PC-9 (cell line): ENCODE results near the gene CSPG5. TPM values are rescaled to one million over a fixed set of nuclear protein-coding genes. Genes with fewer than 3 reads are reported as not detected.
A peak's percentile ranks its signal among the peaks of the same experiment; 100 is the strongest.

Experiments used
- BruUV-seq: library from RNA; stranded (reverse); fragments of 400-500 nt; replicated peaks from 2 replicates; lab custom pipeline; 2021; lab: Mats Ljungman, UMichigan
- CTCF ChIA-PET: fragments of 300-600 bp; sonication (Branson Sonifier 250); formaldehyde crosslinking; loops from one replicate; lab custom pipeline; 2022; ENCODE audit warnings: antibody characterized with exemption; lab: Charles Lee
- POLR2A ChIA-PET: fragments of 300-600 bp; sonication (Branson Sonifier 250); formaldehyde crosslinking; loops from one replicate; lab custom pipeline; 2022; ENCODE audit warnings: antibody characterized with exemption; ENCODE audit not compliant: unreplicated experiment; lab: Charles Lee
- DNase-seq, 2 experiments: peaks; one replicate each; pipeline versions ENCODE4 v3.0.0 to v3.0.0-alpha.2; 2015 to 2022; ENCODE audit warnings: mixed read lengths in 1 of 2
- H2AFZ ChIP-seq: fragments of 200-600 bp; sonication (generic); 2 replicates; pipeline ENCODE4 v1.8.1; 2017; ENCODE audit warnings: antibody characterized with exemption
- H3F3A ChIP-seq: fragments of 200-600 bp; sonication (generic); 2 replicates; pipeline ENCODE4 v1.8.1; 2017; ENCODE audit warnings: antibody characterized with exemption, mild to moderate bottlenecking, low read depth; ENCODE audit not compliant: insufficient read depth
- H3K27ac ChIP-seq: fragments of 200-600 bp; sonication (generic); 2 replicates; pipeline ENCODE4 v1.6.1; 2016; ENCODE audit warnings: mixed run types
- H3K27me3 ChIP-seq: fragments of 200-600 bp; sonication (generic); 2 replicates; pipeline ENCODE4 v1.6.1; 2016; ENCODE audit warnings: low read depth, mixed run types; ENCODE audit not compliant: insufficient read depth
- H3K36me3 ChIP-seq: fragments of 200-600 bp; sonication (generic); 2 replicates; pipeline ENCODE4 v1.6.1; 2016; ENCODE audit warnings: low read depth, mixed run types
- H3K4me1 ChIP-seq: fragments of 200-600 bp; sonication (generic); replicated peaks from 2 replicates; pipeline ENCODE4 v1.6.1; 2016; ENCODE audit warnings: mixed run types; ENCODE audit not compliant: insufficient read depth
- H3K4me2 ChIP-seq: fragments of 200-600 bp; sonication (generic); 2 replicates; pipeline ENCODE4 v1.6.1; 2017; ENCODE audit warnings: mixed run types
- H3K4me3 ChIP-seq: fragments of 200-600 bp; sonication (generic); 2 replicates; pipeline ENCODE4 v1.6.1; 2016; ENCODE audit warnings: mixed run types
- H3K79me2 ChIP-seq: fragments of 200-600 bp; sonication (generic); 2 replicates; pipeline ENCODE4 v1.6.1; 2017; ENCODE audit warnings: low read depth, mixed run types
- H3K9me2 ChIP-seq: fragments of 200-600 bp; sonication (generic); 2 replicates; pipeline ENCODE4 v1.8.1; 2017; ENCODE audit warnings: mild to moderate bottlenecking; ENCODE audit not compliant: insufficient read depth
- H3K9me3 ChIP-seq: fragments of 200-600 bp; sonication (generic); 2 replicates; pipeline ENCODE4 v1.8.1; 2016; ENCODE audit warnings: low read depth; ENCODE audit not compliant: insufficient read depth
- H4K20me1 ChIP-seq: fragments of 200-600 bp; sonication (generic); 2 replicates; pipeline ENCODE4 v1.8.1; 2017; ENCODE audit not compliant: insufficient read depth
- CTCF ChIP-seq: fragments of 200-600 bp; sonication (generic); conservative IDR thresholded peaks from 2 replicates; pipeline ENCODE4 v1.6.1; 2017; ENCODE audit warnings: mixed run types, antibody characterized with exemption, mild to moderate bottlenecking, moderate library complexity
- EZH2 ChIP-seq: fragments of 200-600 bp; sonication (generic); IDR thresholded peaks from 2 replicates; pipeline ENCODE4 v1.8.0; 2017; ENCODE audit warnings: antibody characterized with exemption, low read depth
- intact Hi-C: fragments of 100-400 bp; cut with micrococcal nuclease; formaldehyde crosslinking; loops from one replicate; pipeline ENCODE4 v1.10.0; 2022; ENCODE audit not compliant: unreplicated experiment
- total RNA-seq: library from RNA; stranded (reverse); gene quantifications from 2 replicates; pipeline ENCODE4 v1.2.3, GENCODE V29; 2021

Gene CSPG5
- total RNA-seq, 1 experiment from 2014 or later, result 1.8 TPM

- Histone ChIP-seq H3K9me3 (no peaks in the 10 kb centered on the region), H3K36me3 (no peaks in the 10 kb centered on the region; the same call in 1 of the 2 replicates), H3K27ac (peak within 1 kb of the TSS; percentile 55), H3F3A (peaks cover 9% of the 10 kb centered on the region), H4K20me1 (no peaks in the 10 kb centered on the region), H3K4me1 (peaks cover 5% of the 10 kb centered on the region; the same call in 1 of the 2 replicates), H3K9me2 (no peaks in the 10 kb centered on the region), H2AFZ (peak within 1 kb of the TSS; percentile 93), H3K27me3 (no peaks in the 10 kb centered on the region), H3K4me3 (peak within 1 kb of the TSS; percentile 68), H3K4me2 (peak within 1 kb of the TSS; percentile 78), H3K79me2 (peaks cover 21% of the 10 kb centered on the region)
- peak; percentile 83 to 96 for DNase-seq
- peak; percentile 55 for TF ChIP-seq CTCF
- TF ChIP-seq EZH2, result no peak
- intact Hi-C loops, result loop anchor here (1.0 to 10.0 kb wide), 4 partner anchors 93 to 819 kb away; partner anchors contain the start of gene ALS2CL
- POLR2A ChIA-PET, result no interaction called here
- CTCF ChIA-PET, result interaction anchor here (0.5 to 1.0 kb wide), 3 partner anchors 92 to 822 kb away, joined by 3 to 4 read pairs (median 3); no protein-coding TSS in a partner anchor
- TSS peak; percentile 85 for BruUV-seq
Observed at GRCh38 chr3:47513125-47513929, 65.3 kb downstream of the CSPG5 start, which contains the start of gene ELP6. Gene ELP6, minus strand, starts transcription at chr3:47513712. Its CDS starts 122 bp downstream, at chr3:47513590.

DNA sequence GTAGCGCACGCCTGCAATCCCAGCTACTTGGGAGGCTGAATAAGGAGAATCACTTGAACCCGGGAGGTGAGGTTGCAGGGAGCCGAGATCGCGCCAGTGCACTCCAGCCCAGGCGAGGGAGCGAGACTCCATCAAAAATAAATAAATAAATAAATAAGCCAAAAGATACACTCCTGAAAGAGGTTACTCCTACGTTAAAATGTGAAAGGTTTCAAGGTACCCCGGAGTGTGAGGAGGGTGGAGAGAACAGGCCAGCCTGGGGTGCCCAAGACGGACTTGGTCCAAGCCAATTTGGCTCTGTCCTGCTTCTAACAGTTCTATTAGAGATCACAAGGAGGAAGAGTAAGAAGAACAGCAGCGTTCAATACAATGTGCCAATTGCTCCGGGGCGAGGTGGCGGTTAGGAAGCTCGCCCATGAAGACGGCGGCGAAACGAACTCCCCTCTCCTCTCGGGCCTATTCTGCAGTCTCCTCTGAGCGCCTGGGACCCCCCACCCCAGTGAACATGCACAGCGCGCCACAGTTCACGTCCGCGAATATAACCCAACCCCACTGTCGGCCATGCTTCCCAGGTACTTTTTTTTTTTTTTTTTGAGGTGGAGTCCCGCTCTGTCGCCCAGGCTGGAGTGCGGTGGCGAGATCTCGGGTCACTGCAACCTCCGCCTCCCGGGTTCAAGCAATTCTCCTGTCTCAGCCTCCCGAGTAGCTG is 66.1 kb downstream of the CSPG5 start:
- peak overlapping the region; percentile 68 for H3K4me3 ChIP-seq
- no peaks in the 10 kb centered on the region for H4K20me1 ChIP-seq
- no peaks in the 10 kb centered on the region; the same call in 1 of the 2 replicates for H3K36me3 ChIP-seq
- no peak for DNase-seq
- peaks cover 21% of the 10 kb centered on the region for H3K79me2 ChIP-seq
- H3K27me3 ChIP-seq, result no peaks in the 10 kb centered on the region
- H3K27ac ChIP-seq, result peak overlapping the region; percentile 55
- intact Hi-C loops, result loop anchor here (1.0 to 10.0 kb wide), 4 partner anchors 92 to 818 kb away; partner anchors contain the start of gene ALS2CL
- ChIA-PET POLR2A (no interaction called here), CTCF (interaction anchor here (0.5 to 1.0 kb wide), 3 partner anchors 92 to 821 kb away, joined by 3 to 4 read pairs (median 3); no protein-coding TSS in a partner anchor)
- H2AFZ ChIP-seq, result peak overlapping the region; percentile 93
- peaks cover 5% of the 10 kb centered on the region; the same call in 1 of the 2 replicates for H3K4me1 ChIP-seq
- H3K9me3 ChIP-seq, result no peaks in the 10 kb centered on the region
- H3K9me2 ChIP-seq, result no peaks in the 10 kb centered on the region
- H3F3A ChIP-seq, result peaks cover 9% of the 10 kb centered on the region
- peak overlapping the region; percentile 78 for H3K4me2 ChIP-seq
- TSS peak; percentile 71 for BruUV-seq
- no peak for TF ChIP-seq CTCF
- no peak for TF ChIP-seq EZH2

Other genes with a start within 250 kb of the CSPG5 start
- 36.9 and 38.9 TPM in 2 replicates for gene PTPN23, start 197.8 kb downstream of the CSPG5 start, total RNA-seq
- 71.5 and 85.0 TPM in 2 replicates for gene SCAP, start 102.9 kb downstream of the CSPG5 start, total RNA-seq
- gene ELP6, start 65.2 kb downstream of the CSPG5 start, total RNA-seq, result 38.8 and 39.6 TPM in 2 replicates
- gene SMARCC1, start 203.0 kb upstream of the CSPG5 start, total RNA-seq, result 88.1 and 130 TPM in 2 replicates
- 60.2 and 63.2 TPM in 2 replicates for gene DHX30, start 224.3 kb upstream of the CSPG5 start, total RNA-seq